IMR-90 (cell line): ENCODE measurements around the gene OR4K5. TPM values are rescaled to one million over a fixed set of nuclear protein-coding genes. Genes with fewer than 3 reads are reported as not detected.

Source experiments
- ATAC-seq: fragments of 200-7000 bp; cut with Tn5 transposase; 2 replicates; pipeline ENCODE4 v1.9.1; 2020; ENCODE audit warnings: low read depth, mild to moderate bottlenecking, moderate library complexity
- BruUV-seq: library from RNA; stranded (reverse); fragments of 400-500 nt; replicated peaks from 2 replicates; lab custom pipeline; 2021; lab: Mats Ljungman, UMichigan
- CTCF ChIA-PET: fragments of 300-600 bp; formaldehyde crosslinking; extraction: SDS; loops from one replicate; lab custom pipeline; 2021; ENCODE audit warnings: antibody characterized with exemption; lab: Yijun Ruan, JAX
- POLR2A ChIA-PET: fragments of 300-600 bp; sonication (Branson Sonifier 250); formaldehyde crosslinking; loops from one replicate; lab custom pipeline; 2022; ENCODE audit warnings: antibody characterized with exemption; ENCODE audit not compliant: unreplicated experiment; lab: Charles Lee
- DNase-seq: peaks from one replicate; pipeline ENCODE4 v3.0.0; 2013
- H2AFZ ChIP-seq: replicated peaks from 2 replicates; pipeline ENCODE3; 2013; ENCODE audit warnings: low read length, mild to moderate bottlenecking; ENCODE audit not compliant: poor library complexity
- H2AK5ac ChIP-seq: 2 replicates; pipeline ENCODE4 v1.6.1; 2013; ENCODE audit warnings: low read depth, low read length, inconsistent platforms
- H2AK9ac ChIP-seq: replicated peaks from 2 replicates; pipeline ENCODE3; 2013; ENCODE audit warnings: mild to moderate bottlenecking, low read depth, low read length, moderate library complexity; ENCODE audit not compliant: poor library complexity
- H2BK120ac ChIP-seq: 2 replicates; pipeline ENCODE4 v1.6.1; 2013; ENCODE audit warnings: low read depth, low read length, inconsistent platforms
- H2BK15ac ChIP-seq: 3 replicates; pipeline ENCODE4 v1.6.1; 2013; ENCODE audit warnings: low read depth, low read length, inconsistent platforms
- H2BK20ac ChIP-seq: 2 replicates; pipeline ENCODE4 v1.6.1; 2013; ENCODE audit warnings: low read depth, mild to moderate bottlenecking, inconsistent platforms, low read length, moderate library complexity
- H2BK5ac ChIP-seq: 2 replicates; pipeline ENCODE4 v1.6.1; 2013; ENCODE audit warnings: mild to moderate bottlenecking, low read depth, low read length, inconsistent platforms; ENCODE audit not compliant: poor library complexity, severe bottlenecking
- H3K14ac ChIP-seq: replicated peaks from 2 replicates; pipeline ENCODE4 v1.6.1; 2013; ENCODE audit warnings: low read depth, low read length, inconsistent platforms
- H3K18ac ChIP-seq: 2 replicates; pipeline ENCODE4 v1.6.1; 2013; ENCODE audit warnings: low read depth, low read length, control low read depth
- H3K23ac ChIP-seq: 2 replicates; pipeline ENCODE4 v1.6.1; 2013; ENCODE audit warnings: low read depth, low read length, inconsistent platforms
- H3K27ac ChIP-seq: 2 replicates; pipeline ENCODE4 v1.5.1; 2013; ENCODE audit warnings: mild to moderate bottlenecking, control low read depth, low read length; ENCODE audit not compliant: insufficient read depth
- H3K27me3 ChIP-seq: 2 replicates; pipeline ENCODE4 v1.6.1; 2013; ENCODE audit warnings: low read length; ENCODE audit not compliant: control insufficient read depth, insufficient read depth
- H3K36me3 ChIP-seq: 2 replicates; pipeline ENCODE4 v1.6.1; 2013; ENCODE audit warnings: low read length, mixed read lengths; ENCODE audit not compliant: control insufficient read depth, insufficient read depth
- H3K4ac ChIP-seq: 2 replicates; pipeline ENCODE4 v1.6.1; 2013; ENCODE audit warnings: low read depth, low read length, inconsistent platforms
- H3K4me1 ChIP-seq: 2 replicates; pipeline ENCODE4 v1.6.1; 2013; ENCODE audit warnings: low read length, mixed read lengths; ENCODE audit not compliant: control insufficient read depth, insufficient read depth
- H3K4me2 ChIP-seq: 2 replicates; pipeline ENCODE4 v1.6.1; 2013; ENCODE audit warnings: low read depth, mild to moderate bottlenecking, control low read depth, low read length, moderate library complexity
- H3K4me3 ChIP-seq: 2 replicates; pipeline ENCODE4 v1.5.1; 2013; ENCODE audit warnings: low read depth, mild to moderate bottlenecking, control low read depth, low read length, moderate library complexity; ENCODE audit not compliant: insufficient read depth
- H3K56ac ChIP-seq: 2 replicates; pipeline ENCODE4 v1.6.1; 2013; ENCODE audit warnings: low read length, inconsistent platforms; ENCODE audit not compliant: insufficient read depth; ENCODE audit errors: extremely low read depth
- H3K79me1 ChIP-seq, 2 experiments: 2 replicates each; pipeline ENCODE4 v1.6.1; 2013; ENCODE audit warnings: low read length in 2 of 2, inconsistent platforms in 1 of 2, low read depth in 1 of 2
- H3K9ac ChIP-seq: 2 replicates; pipeline ENCODE4 v1.6.1; 2013; ENCODE audit warnings: low read depth, low read length, control low read depth
- H3K9me1 ChIP-seq: 2 replicates; pipeline ENCODE4 v1.6.1; 2013; ENCODE audit warnings: low read length, inconsistent platforms; ENCODE audit not compliant: insufficient read depth
- H3K9me3 ChIP-seq: 2 replicates; pipeline ENCODE4 v1.6.1; 2013; ENCODE audit warnings: low read length; ENCODE audit not compliant: control insufficient read depth, insufficient read depth
- H4K20me1 ChIP-seq: 2 replicates; pipeline ENCODE4 v1.6.1; 2013; ENCODE audit warnings: low read length, inconsistent platforms; ENCODE audit not compliant: insufficient read depth
- H4K5ac ChIP-seq: 2 replicates; pipeline ENCODE4 v1.6.1; 2013; ENCODE audit warnings: mild to moderate bottlenecking, low read depth, low read length, control low read depth
- H4K8ac ChIP-seq, 2 experiments: 2 replicates each; pipeline ENCODE4 v1.6.1; 2013; ENCODE audit warnings: low read depth in 2 of 2, low read length in 2 of 2, control low read depth in 1 of 2, inconsistent platforms in 1 of 2
- H4K91ac ChIP-seq: 2 replicates; pipeline ENCODE4 v1.6.1; 2013; ENCODE audit warnings: low read depth, low read length, inconsistent platforms; ENCODE audit not compliant: insufficient read depth
- CEBPB ChIP-seq: IDR thresholded peaks from 2 replicates; pipeline ENCODE4 v1.6.1; 2012; ENCODE audit warnings: low read depth, low read length, improper control_type of control experiment
- CTCF ChIP-seq: conservative IDR thresholded peaks from 2 replicates; pipeline ENCODE4 v1.5.1; 2012; ENCODE audit warnings: mild to moderate bottlenecking, low read depth, low read length, improper control_type of control experiment
- POLR2A ChIP-seq: IDR thresholded peaks from 2 replicates; pipeline ENCODE4 v1.6.1; 2012; ENCODE audit warnings: mild to moderate bottlenecking, low read depth, low read length
- dilution Hi-C: fragments of 300-500 bp; cut with HindIII; formaldehyde crosslinking; loops from one replicate; pipeline ENCODE4 v1.14.3; 2018; ENCODE audit warnings: low sequenced_read_pairs; ENCODE audit not compliant: unreplicated experiment
- in situ Hi-C: fragments of 300-500 bp; cut with MboI; formaldehyde crosslinking; loops from 3 replicates; pipeline ENCODE4 v1.14.3; 2019; ENCODE audit warnings: low sequenced_read_pairs, inconsistent platforms, mixed read lengths
- intact Hi-C: fragments of 100-400 bp; cut with micrococcal nuclease; formaldehyde crosslinking; loops from 2 replicates; pipeline ENCODE4 v1.10.0; 2022
- polyA plus RNA-seq, 3 experiments: library from polyadenylated mRNA; depleted of rRNA; stranded (reverse); fragments of >200 nt; gene quantifications; 2 replicates each; pipeline ENCODE4 v1.2.3, GENCODE V29; 2012; ENCODE audit warnings: low replicate concordance in 1 of 3
- total RNA-seq: library from RNA; depleted of rRNA; stranded (reverse); fragments of >200 nt; gene quantifications from 2 replicates; pipeline ENCODE4 v1.2.3, GENCODE V29; 2012

OR4K5 gene
- total and polyA plus RNA-seq, 2 of the 4 experiments (the other 2 are of a cell fraction), result not detected

- no peaks in the 10 kb centered on the region for H4K20me1 ChIP-seq
- H3K9me1 ChIP-seq, result no peaks in the 10 kb centered on the region
- ATAC-seq (no peak), DNase-seq (no peak)
- in situ Hi-C loops, result no loop called here
- no peak overlapping the region for H3K9ac ChIP-seq
- no peak overlapping the region for H3K27ac ChIP-seq
- dilution Hi-C loops, result no loop called here
- no peak overlapping the region for H2BK120ac ChIP-seq
- intact Hi-C loops, result no loop called here
- H4K5ac ChIP-seq, result no peak overlapping the region
- BruUV-seq, result no TSS peak
- H3K79me1 ChIP-seq, result no peaks in the 10 kb centered on the region
- peak; percentile 43 for TF ChIP-seq CTCF
- no peak for TF ChIP-seq CEBPB
- TF ChIP-seq POLR2A, result no peak
- H3K56ac ChIP-seq, result no peak overlapping the region
- H3K4me1 ChIP-seq, result no peaks in the 10 kb centered on the region
- no peak overlapping the region for H3K4me2 ChIP-seq
- H2BK15ac ChIP-seq, result no peak overlapping the region
- H4K91ac ChIP-seq, result no peak overlapping the region
- H2AK5ac ChIP-seq, result no peak overlapping the region
- no peak overlapping the region for H2AK9ac ChIP-seq
- H4K8ac ChIP-seq, result no peak overlapping the region
- ChIA-PET POLR2A (no interaction called here), CTCF (no interaction called here)
- H3K18ac ChIP-seq, result no peak overlapping the region
- no peak overlapping the region for H2AFZ ChIP-seq
- H3K4me3 ChIP-seq, result no peak overlapping the region
- H2BK5ac ChIP-seq, result no peak overlapping the region
- H3K14ac ChIP-seq, result no peak overlapping the region
- H3K4ac ChIP-seq, result no peak overlapping the region
- no peaks in the 10 kb centered on the region for H3K36me3 ChIP-seq
- H3K9me3 ChIP-seq, result peaks cover 16% of the 10 kb centered on the region
- no peak overlapping the region for H3K23ac ChIP-seq
- H3K27me3 ChIP-seq, result no peaks in the 10 kb centered on the region
- no peak overlapping the region for H2BK20ac ChIP-seq
Measured at GRCh38 chr14:19878029-19878642, 42.3 kb upstream of the OR4K5 start.
